ENCODE data around the gene KRTAP21-1.

GRCh38 chr21:30717105-30717504 lies 38.1 kb downstream of the KRTAP21-1 start:
- TF ChIP-seq CTCF (IDR thresholded peaks at IDR 0.05; ENCODE audit: low read length): no peak
- TF ChIP-seq EZH2 (optimal IDR thresholded peaks at IDR 0.05; ENCODE audit: low read depth, low read length): no peak
